Pancreas (tissue), 10 donors: ENCODE results near the gene ERGIC3. TPM values are rescaled to one million over a fixed set of nuclear protein-coding genes. Genes with fewer than 3 reads are reported as not detected.
A peak's percentile ranks its signal among the peaks of the same experiment; 100 is the strongest.

Source experiments
- ATAC-seq, 4 donors: fragments of 200-7000 bp; cut with Tn5 transposase; one replicate each; pipeline versions ENCODE4 v1.8.0 to v1.9.1; 2020; ENCODE audit warnings: mild to moderate bottlenecking in 4 of 4, moderate library complexity in 4 of 4
- DNase-seq, 6 donors: peaks; one replicate each; pipeline ENCODE4 v3.0.0-alpha.2; 2020
- FAIRE-seq: peaks from 2 replicates; lab custom pipeline; 2012; peaks lifted over from hg19 to GRCh38; lab: Jason Lieb, UNC
- H3K27ac ChIP-seq, 4 donors: fragments of 200-600 bp; sonication (generic); 1 replicate in 3 of 4; 2 replicates in 1 of 4; pipeline versions ENCODE4 v1.5.0 to v1.8.0; 2020
- H3K27me3 ChIP-seq, 4 donors: fragments of 200-600 bp; one replicate each; pipeline ENCODE4 v1.8.0; 2021
- H3K36me3 ChIP-seq, 3 donors: fragments of 200-600 bp; sonication (generic) in 1 of 3; one replicate each; pipeline versions ENCODE4 v1.5.0 to v1.8.0; 2020 to 2021
- H3K4me1 ChIP-seq, 3 donors: fragments of 200-600 bp; one replicate each; pipeline ENCODE4 v1.8.0; 2021
- H3K4me3 ChIP-seq, 4 donors: fragments of 200-600 bp; sonication (generic) in 2 of 4; one replicate each; pipeline versions ENCODE4 v1.5.0 to v1.8.0; 2020 to 2021
- H3K9me3 ChIP-seq, 4 donors: fragments of 200-600 bp; one replicate each; pipeline ENCODE4 v1.8.0; 2021
- WGBS, 2 donors: extraction: QIAGEN DNeasy Blood & Tissue Kit; methylation state at CpG; one replicate each; pipeline ENCODE4 v1.1.7; 2013; 5-methylcytosine and 5-hydroxymethylcytosine counted together
- intact Hi-C, 3 donors: fragments of 100-400 bp; cut with DNase I; formaldehyde crosslinking; loops; one replicate each; pipeline versions ENCODE4 v1.11.1 to v1.14.2; 2022
- polyA plus RNA-seq, 2 donors: library from polyadenylated mRNA; stranded (reverse); fragments of 200-250 nt; gene quantifications; one replicate each; pipeline ENCODE4 v1.2.3, GENCODE V29; 2013
- total RNA-seq, 6 donors: library from RNA; stranded (reverse); fragmentation: NEBNext Ultra II Directional in 4 of 6; extraction: Animal tissue kit (Norgen Biotek cat#: 25700) in 4 of 6; gene quantifications; one replicate each; pipeline versions ENCODE4 v1.2.1 to v1.2.4, GENCODE V29; 2021 to 2023
- TF ChIP-seq, protein P1 (sequence below), 4 donors: fragments of 200-600 bp; sonication (generic) in 3 of 4; IDR thresholded peaks; one replicate each; pipeline versions ENCODE4 v1.5.0 to v1.8.0; 2021; ENCODE audit warnings: antibody characterized with exemption in 4 of 4
- donor health status: healthy with polysubstance abuse.
- donor health status: DM: no; HTN: no; CAD: no; lungs with moderate emphysema.
- donor health status: DM: no; HTN: no; CAD: no.
- donor health status: control.
- donor health status: control.
- donor health status: Bipolar disorder and iron deficiency.
- donor health status: DM: yes; HTN: yes; CAD: no.
- donor health status: DM: no; HTN: no; CAD: no.
- donor health status: DM: no; HTN: no; CAD: no.
- donor health status: DM: yes; HTN: yes; CAD: no.

Gene ERGIC3
- total and polyA plus RNA-seq, 8 donors: 112 to 168 (median 135) TPM

DNA sequence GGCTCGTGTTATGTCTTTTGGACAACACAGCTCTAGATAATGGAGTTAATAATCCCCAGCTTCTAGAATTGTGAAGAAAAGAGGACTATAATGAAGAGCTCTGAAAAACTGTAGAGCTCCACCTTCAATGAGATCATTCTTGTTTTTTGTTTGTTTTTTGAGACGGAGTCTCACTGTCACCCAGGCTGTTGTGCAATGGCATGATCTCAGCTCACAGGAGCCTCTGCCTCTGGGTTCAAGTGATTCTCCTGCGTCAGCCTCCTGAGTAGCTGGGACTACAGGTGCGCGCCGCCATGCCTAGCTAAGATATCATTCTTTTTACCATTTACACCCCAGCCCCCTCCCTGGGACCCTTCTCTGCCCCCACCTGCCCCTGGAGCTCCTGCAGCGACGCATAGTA lies 36.6 kb downstream of the ERGIC3 start:
- Histone ChIP-seq H3K27me3 (no peaks in the 10 kb centered on the region), H3K9me3 (no peaks in the 10 kb centered on the region), H3K36me3 (no peaks in the 10 kb centered on the region), H3K27ac (no peak overlapping the region), H3K4me1 (no peaks in the 10 kb centered on the region), H3K4me3 (no peak overlapping the region)
- peak in 1 of 6 donors; percentile 30 for DNase-seq
- ATAC-seq: no peak
- intact Hi-C loops: no loop called here
- WGBS, 2 donors: 81 to 86% methylated on average over 8 of the region's 8 CpGs
- TF ChIP-seq, protein P1, sequence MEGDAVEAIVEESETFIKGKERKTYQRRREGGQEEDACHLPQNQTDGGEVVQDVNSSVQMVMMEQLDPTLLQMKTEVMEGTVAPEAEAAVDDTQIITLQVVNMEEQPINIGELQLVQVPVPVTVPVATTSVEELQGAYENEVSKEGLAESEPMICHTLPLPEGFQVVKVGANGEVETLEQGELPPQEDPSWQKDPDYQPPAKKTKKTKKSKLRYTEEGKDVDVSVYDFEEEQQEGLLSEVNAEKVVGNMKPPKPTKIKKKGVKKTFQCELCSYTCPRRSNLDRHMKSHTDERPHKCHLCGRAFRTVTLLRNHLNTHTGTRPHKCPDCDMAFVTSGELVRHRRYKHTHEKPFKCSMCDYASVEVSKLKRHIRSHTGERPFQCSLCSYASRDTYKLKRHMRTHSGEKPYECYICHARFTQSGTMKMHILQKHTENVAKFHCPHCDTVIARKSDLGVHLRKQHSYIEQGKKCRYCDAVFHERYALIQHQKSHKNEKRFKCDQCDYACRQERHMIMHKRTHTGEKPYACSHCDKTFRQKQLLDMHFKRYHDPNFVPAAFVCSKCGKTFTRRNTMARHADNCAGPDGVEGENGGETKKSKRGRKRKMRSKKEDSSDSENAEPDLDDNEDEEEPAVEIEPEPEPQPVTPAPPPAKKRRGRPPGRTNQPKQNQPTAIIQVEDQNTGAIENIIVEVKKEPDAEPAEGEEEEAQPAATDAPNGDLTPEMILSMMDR (IDR thresholded peaks at IDR 0.05): no peak
- FAIRE-seq: no peak

DNA sequence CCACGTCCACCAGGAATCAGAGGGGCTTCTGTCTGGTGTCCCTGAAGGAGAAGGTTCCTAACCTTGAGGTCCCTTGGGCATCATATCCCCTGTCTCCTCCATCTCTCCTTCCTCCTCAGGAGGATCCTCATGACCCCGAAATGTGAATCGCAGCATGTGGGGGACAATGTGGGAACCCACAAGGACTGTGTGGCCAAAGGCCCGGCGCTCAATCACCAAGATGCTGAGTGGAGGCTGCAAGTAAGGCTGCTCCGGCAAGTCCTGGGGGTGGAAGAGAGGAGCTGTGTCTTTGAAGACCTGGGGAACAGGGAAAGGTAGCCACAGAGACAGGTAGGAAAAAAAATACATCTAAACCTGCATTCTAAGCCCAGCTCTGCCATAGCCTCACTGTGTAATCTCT lies 37.3 kb downstream of the ERGIC3 start:
- DNase-seq (peak in 1 of 6 donors; percentile 24), ATAC-seq (no peak), FAIRE-seq (no peak)
- Histone ChIP-seq H3K4me1 (no peaks in the 10 kb centered on the region), H3K4me3 (no peak overlapping the region), H3K27me3 (no peaks in the 10 kb centered on the region), H3K36me3 (no peaks in the 10 kb centered on the region), H3K9me3 (no peaks in the 10 kb centered on the region), H3K27ac (no peak overlapping the region)
- 89 to 93% methylated on average over 6 of the region's 6 CpGs for WGBS, 2 donors
- TF ChIP-seq, protein P1 (IDR thresholded peaks at IDR 0.05): no peak
- intact Hi-C loops: no loop called here

GRCh38 chr20:35582131-35582530 lies 40.3 kb downstream of the ERGIC3 start:
- Histone ChIP-seq H3K36me3 (no peaks in the 10 kb centered on the region), H3K4me3 (no peak overlapping the region), H3K9me3 (no peaks in the 10 kb centered on the region), H3K27me3 (no peaks in the 10 kb centered on the region), H3K27ac (no peak overlapping the region), H3K4me1 (no peaks in the 10 kb centered on the region)
- DNase-seq (peak in 1 of 6 donors; percentile 18), ATAC-seq (no peak), FAIRE-seq (no peak)
- 77 to 85% methylated on average over 7 of the region's 7 CpGs for WGBS, 2 donors
- intact Hi-C loops: no loop called here
- TF ChIP-seq, protein P1 (IDR thresholded peaks at IDR 0.05): no peak

GRCh38 chr20:35582741-35583404 lies 41.0 kb downstream of the ERGIC3 start:
- DNase-seq (peak in 1 of 6 donors; percentile 30), ATAC-seq (no peak), FAIRE-seq (no peak)
- H3K27ac ChIP-seq: no peak overlapping the region
- WGBS, 2 donors: 82 to 86% methylated on average over 12 of the region's 12 CpGs
- H3K4me1 ChIP-seq: no peaks in the 10 kb centered on the region
- TF ChIP-seq, protein P1 (IDR thresholded peaks at IDR 0.05): no peak
- H3K9me3 ChIP-seq: no peaks in the 10 kb centered on the region
- intact Hi-C loops: no loop called here
- H3K36me3 ChIP-seq: no peaks in the 10 kb centered on the region
- H3K4me3 ChIP-seq: no peak overlapping the region
- H3K27me3 ChIP-seq: no peaks in the 10 kb centered on the region
